CD4-positive, alpha-beta memory T cell (primary cell): ENCODE measurements around the gene SH3BGRL3. TPM values are rescaled to one million over a fixed set of nuclear protein-coding genes. Genes with fewer than 3 reads are reported as not detected.
"Not testable (repeated sequence)": the region's sequence is repeated elsewhere in the genome, so short reads cannot be mapped to it uniquely, and the experiment has no call there.

Experiments used
- CTCF ChIA-PET: fragments of 350-600 bp; sonication (Branson Sonifier 250); formaldehyde crosslinking; loops from one replicate; lab custom pipeline; 2021; ENCODE audit warnings: inconsistent platforms; ENCODE audit not compliant: partially characterized antibody; lab: Charles Lee
- POLR2A ChIA-PET: fragments of 350-600 bp; sonication (Branson Sonifier 250); formaldehyde crosslinking; loops from one replicate; lab custom pipeline; 2021; ENCODE audit not compliant: partially characterized antibody; lab: Charles Lee
- DNase-seq, 5 donors: peaks; one replicate each; pipeline versions ENCODE4 v3.0.0 to v3.0.0-alpha.2; 2020 to 2022; ENCODE audit warnings: mixed read lengths in 1 of 5
- H3K27ac ChIP-seq: one replicate; pipeline ENCODE4 v1.7.0; 2013; ENCODE audit warnings: low read depth, low read length
- H3K27me3 ChIP-seq: 2 replicates; pipeline ENCODE4 v1.7.0; 2013; ENCODE audit warnings: mild to moderate bottlenecking, low read length, moderate library complexity; ENCODE audit not compliant: insufficient read depth
- H3K36me3 ChIP-seq: 2 replicates; pipeline ENCODE4 v1.7.0; 2013; ENCODE audit warnings: mild to moderate bottlenecking, low read length, moderate library complexity; ENCODE audit not compliant: insufficient read depth
- H3K4me1 ChIP-seq: 2 replicates; pipeline ENCODE4 v1.7.0; 2013; ENCODE audit warnings: mild to moderate bottlenecking, low read length, moderate library complexity; ENCODE audit not compliant: insufficient read depth
- H3K4me3 ChIP-seq, 2 donors: one replicate each; pipeline ENCODE4 v1.7.0; 2013; ENCODE audit warnings: low read length in 2 of 2, mild to moderate bottlenecking in 1 of 2
- H3K9me3 ChIP-seq, 2 donors: one replicate each; pipeline ENCODE4 v1.7.0; 2013; ENCODE audit warnings: low read length in 2 of 2, control low read depth in 1 of 2; ENCODE audit not compliant: control insufficient read depth in 1 of 2
- H3K27ac Mint-ChIP-seq, 7 donors: one replicate each; pipeline ENCODE4 v1.8.0; 2020 to 2021; ENCODE audit warnings: mixed read lengths in 7 of 7, mild to moderate bottlenecking in 6 of 7, inconsistent platforms in 3 of 7, moderate library complexity in 3 of 7
- H3K27me3 Mint-ChIP-seq, 2 donors: one replicate each; pipeline ENCODE4 v1.8.0; 2020 to 2021; ENCODE audit warnings: mixed read lengths in 2 of 2
- H3K36me3 Mint-ChIP-seq, 2 donors: one replicate each; pipeline ENCODE4 v1.8.0; 2020 to 2021; ENCODE audit warnings: mixed read lengths in 2 of 2, inconsistent platforms in 1 of 2, mild to moderate bottlenecking in 1 of 2
- H3K4me1 Mint-ChIP-seq, 4 donors: one replicate each; pipeline ENCODE4 v1.8.0; 2020 to 2021; ENCODE audit warnings: mixed read lengths in 4 of 4, mild to moderate bottlenecking in 1 of 4
- H3K4me3 Mint-ChIP-seq, 8 donors: one replicate each; pipeline ENCODE4 v1.8.0; 2020 to 2021; ENCODE audit warnings: mixed read lengths in 8 of 8, mild to moderate bottlenecking in 7 of 8, moderate library complexity in 6 of 8, inconsistent platforms in 3 of 8
- H3K9me3 Mint-ChIP-seq, 8 donors: one replicate each; pipeline ENCODE4 v1.8.0; 2020 to 2021; ENCODE audit warnings: mixed read lengths in 8 of 8, mild to moderate bottlenecking in 5 of 8, inconsistent platforms in 3 of 8, moderate library complexity in 1 of 8
- intact Hi-C: fragments of 100-400 bp; cut with micrococcal nuclease; formaldehyde crosslinking; loops from one replicate; pipeline ENCODE4 v1.15.1; 2023
- polyA plus RNA-seq, 2 donors: library from polyadenylated mRNA; unstranded; fragments of 300-500 nt; fragmentation: Illumina TruSeq; gene quantifications; one replicate each; pipeline ENCODE4 v1.2.3, GENCODE V29; 2021
- total RNA-seq, 2 experiments: library from RNA; stranded (reverse); gene quantifications; one replicate each; pipeline ENCODE4 v1.2.3, GENCODE V29; 2021

The SH3BGRL3 gene
- total RNA-seq, result 100 to 1,000 TPM; 293 to 305 TPM
- polyA plus RNA-seq, result 1,000 to 10,000 TPM in 1 of 2 donors, 100 to 1,000 TPM in 1; 979 to 1,531 TPM

- H3K36me3 Mint-ChIP-seq, result peaks cover 9 to 48% of the 10 kb centered on the region in 2 donors
- H3K27ac Mint-ChIP-seq, result peak within 1 kb of the TSS; percentile 94 to 98 (median 97)
- peaks cover 58 to 90% (median 76%) of the 10 kb centered on the region in 4 donors for H3K4me1 Mint-ChIP-seq
- DNase-seq, result peak; percentile 83 to 88 (median 86)
- intact Hi-C loops, result no loop called here
- ChIA-PET POLR2A (interaction anchor here (0.6 to 38.6 kb wide), 22 partner anchors 8 to 192 kb away, joined by 3 to 3358 read pairs (median 6); partner anchors contain the start of genes CD52, CEP85, DHDDS and HMGN2), CTCF (interaction anchor here (0.9 to 21.6 kb wide), 8 partner anchors 7 to 153 kb away, joined by 3 to 1027 read pairs (median 34); partner anchors contain the start of genes CD52, DHDDS and UBXN11)
- H3K27me3 Mint-ChIP-seq, result no peaks in the 10 kb centered on the region
- Histone ChIP-seq H3K4me1 (peaks cover 88% of the 10 kb centered on the region), H3K4me3 (peak within 1 kb of the TSS; percentile 50 to 92), H3K36me3 (peaks cover 12% of the 10 kb centered on the region), H3K27me3 (no peaks in the 10 kb centered on the region), H3K9me3 (no peaks in the 10 kb centered on the region), H3K27ac (peak within 1 kb of the TSS; percentile 82)
- peak within 1 kb of the TSS; percentile 85 to 96 (median 90) for H3K4me3 Mint-ChIP-seq
- H3K9me3 Mint-ChIP-seq, result no peaks in the 10 kb centered on the region
These were observed at the start of gene SH3BGRL3 for GRCh38 chr1:26279456-26280332. TSS of gene SH3BGRL3 (plus strand) at chr1:26280086. CDS start at chr1:26280156, 70 bp downstream.

- H3K36me3 ChIP-seq, H3K27me3 ChIP-seq, H3K9me3 ChIP-seq, H3K27ac Mint-ChIP-seq, H3K4me3 ChIP-seq, H3K36me3 Mint-ChIP-seq, H3K4me3 Mint-ChIP-seq, H3K9me3 Mint-ChIP-seq, DNase-seq, POLR2A ChIA-PET, H3K27ac ChIP-seq: not testable (repeated sequence)
- peaks cover 11 to 14% of the 10 kb centered on the region in 2 donors for H3K27me3 Mint-ChIP-seq
- intact Hi-C loops, result loop anchor here (5.0 kb wide), 1 partner anchor 193 kb away; no protein-coding TSS in a partner anchor
- H3K4me1 Mint-ChIP-seq, result peaks cover 10 to 24% (median 16%) of the 10 kb centered on the region in 4 donors
- H3K4me1 ChIP-seq, result peaks cover 15% of the 10 kb centered on the region
- CTCF ChIA-PET, result interaction anchor here (9.3 kb wide), 1 partner anchor 61 kb away, joined by 167 read pairs; the partner anchor contains the start of genes C1orf232, ZNF593 and ZNF593OS
These were observed 49.2 kb upstream of the SH3BGRL3 start for GRCh38 chr1:26230682-26231081.

- Mint-ChIP-seq H3K4me1 (peaks cover 18 to 43% (median 33%) of the 10 kb centered on the region in 4 donors), H3K9me3 (peaks cover 0 to 3% (median 0%) of the 10 kb centered on the region in 8 donors), H3K27ac (peak within 1 kb of the TSS; percentile 84 to 100 (median 97)), H3K36me3 (peaks cover 0 to 7% of the 10 kb centered on the region in 2 donors), H3K4me3 (peak within 1 kb of the TSS; percentile 92 to 100 (median 98)), H3K27me3 (peaks cover 0 to 1% of the 10 kb centered on the region in 2 donors)
- ChIA-PET POLR2A (interaction anchor here (0.7 to 4.4 kb wide), 32 partner anchors 11 to 666 kb away, joined by 3 to 44 read pairs (median 6); partner anchors contain the start of genes C1orf232, CD52, DHDDS and GPATCH3), CTCF (interaction anchor here (0.7 to 9.3 kb wide), 54 partner anchors 9 to 807 kb away, joined by 3 to 167 read pairs (median 5); partner anchors contain the start of genes C1orf232, CATSPER4, CD52 and DHDDS)
- Histone ChIP-seq H3K27ac (peak within 1 kb of the TSS; percentile 77), H3K4me3 (peak within 1 kb of the TSS; percentile 90 to 97), H3K9me3 (no peaks in the 10 kb centered on the region), H3K27me3 (no peaks in the 10 kb centered on the region), H3K4me1 (peaks cover 26% of the 10 kb centered on the region), H3K36me3 (no peaks in the 10 kb centered on the region)
- intact Hi-C loops, result loop anchor here (1.0 to 5.0 kb wide), 9 partner anchors 31 to 239 kb away; partner anchors contain the start of genes CATSPER4, PDIK1L and ZNF593
- DNase-seq, result peak; percentile 98 to 99 (median 98)
These were observed 45.8 kb upstream of the SH3BGRL3 start, which contains the start of gene CEP85 for GRCh38 chr1:26233903-26234643. TSS of gene CEP85 (plus strand) at chr1:26234200. CDS start at chr1:26239784, 5,584 bp downstream.

GRCh38 chr1:26234644-26235370 is 45.1 kb upstream of the SH3BGRL3 start:
- ChIA-PET POLR2A (interaction anchor here (0.6 to 4.4 kb wide), 31 partner anchors 10 to 265 kb away, joined by 3 to 44 read pairs (median 6); partner anchors contain the start of genes C1orf232, CD52, DHDDS and HMGN2), CTCF (interaction anchor here (0.6 to 9.3 kb wide), 51 partner anchors 9 to 808 kb away, joined by 3 to 167 read pairs (median 6); partner anchors contain the start of genes C1orf232, CATSPER4, CD52 and DHDDS)
- peaks cover 0 to 3% (median 0%) of the 10 kb centered on the region in 8 donors for H3K9me3 Mint-ChIP-seq
- peaks cover 0 to 10% of the 10 kb centered on the region in 2 donors for H3K36me3 Mint-ChIP-seq
- peaks cover 0 to 1% of the 10 kb centered on the region in 2 donors for H3K27me3 Mint-ChIP-seq
- H3K27ac Mint-ChIP-seq, result peak overlapping the region; percentile 84 to 100 (median 97)
- Histone ChIP-seq H3K27ac (peak overlapping the region; percentile 77), H3K4me1 (peaks cover 26% of the 10 kb centered on the region), H3K36me3 (no peaks in the 10 kb centered on the region), H3K27me3 (no peaks in the 10 kb centered on the region), H3K9me3 (no peaks in the 10 kb centered on the region), H3K4me3 (peak overlapping the region; percentile 90 to 97)
- DNase-seq, result peak in 3 of 5 donors; percentile 18 to 26 (median 22)
- peaks cover 18 to 43% (median 33%) of the 10 kb centered on the region in 4 donors for H3K4me1 Mint-ChIP-seq
- intact Hi-C loops, result loop anchor here (1.0 to 5.0 kb wide), 9 partner anchors 32 to 238 kb away; partner anchors contain the start of genes CATSPER4, PDIK1L and ZNF593
- peak overlapping the region; percentile 92 to 100 (median 98) for H3K4me3 Mint-ChIP-seq

GRCh38 chr1:26237230-26237966 is 42.5 kb upstream of the SH3BGRL3 start:
- Mint-ChIP-seq H3K9me3 (peaks cover 0 to 3% (median 0%) of the 10 kb centered on the region in 8 donors), H3K27me3 (no peaks in the 10 kb centered on the region), H3K27ac (peak overlapping the region in 3 of 7 donors; percentile 4 to 64 (median 42)), H3K36me3 (peaks cover 0 to 18% of the 10 kb centered on the region in 2 donors), H3K4me3 (peak overlapping the region in 2 of 8 donors; percentile 24 to 26), H3K4me1 (peaks cover 20 to 43% (median 35%) of the 10 kb centered on the region in 4 donors)
- intact Hi-C loops, result no loop called here
- Histone ChIP-seq H3K27me3 (no peaks in the 10 kb centered on the region), H3K36me3 (peaks cover 5% of the 10 kb centered on the region), H3K4me1 (peaks cover 26% of the 10 kb centered on the region), H3K9me3 (no peaks in the 10 kb centered on the region), H3K27ac (no peak overlapping the region), H3K4me3 (no peak overlapping the region)
- ChIA-PET CTCF (interaction anchor here (1.6 to 9.3 kb wide), 4 partner anchors 10 to 121 kb away, joined by 3 to 167 read pairs (median 4); partner anchors contain the start of genes C1orf232, ZNF593 and ZNF593OS), POLR2A (no interaction called here)
- DNase-seq, result no peak
